Prostate gland (tissue), 2 donors: ENCODE measurements around the gene POLD1. TPM values are rescaled to one million over a fixed set of nuclear protein-coding genes. Genes with fewer than 3 reads are reported as not detected.

Source experiments
- DNase-seq: peaks from one replicate; pipeline ENCODE4 v3.0.0-alpha.2; 2019; ENCODE audit warnings: low spot score
- H3K27ac ChIP-seq, 2 donors: fragments of 200-600 bp; sonication (generic); 2 replicates each; pipeline ENCODE4 v1.5.1; 2017 to 2019
- H3K27me3 ChIP-seq: fragments of 200-600 bp; sonication (generic); replicated peaks from 2 replicates; pipeline ENCODE4 v1.5.1; 2019; ENCODE audit not compliant: insufficient read depth
- H3K36me3 ChIP-seq, 2 donors: fragments of 200-600 bp; sonication (generic); 1 replicate in 1 of 2; 2 replicates in 1 of 2; pipeline versions ENCODE4 v1.5.1 to v1.8.1; 2017 to 2019
- H3K4me1 ChIP-seq: fragments of 200-600 bp; sonication (generic); replicated peaks from 2 replicates; pipeline ENCODE4 v1.5.1; 2019
- H3K4me3 ChIP-seq, 2 donors: fragments of 200-600 bp; sonication (generic); 2 replicates each; pipeline ENCODE4 v1.5.1; 2017 to 2019
- H3K9me3 ChIP-seq: fragments of 200-600 bp; sonication (generic); 2 replicates; pipeline ENCODE4 v1.5.1; 2017
- CTCF ChIP-seq, 4 experiments: fragments of 200-600 bp in 2 of 4; fragments of 450-650 bp in 2 of 4; sonication (generic) in 2 of 4; IDR thresholded peaks; 1 replicate in 3 of 4; 2 replicates in 1 of 4; pipeline ENCODE4 v1.5.1; 2016 to 2019; ENCODE audit warnings: antibody characterized with exemption in 4 of 4, mild to moderate bottlenecking in 2 of 4, moderate library complexity in 2 of 4
- POLR2A ChIP-seq: fragments of 450-650 bp; IDR thresholded peaks from one replicate; pipeline ENCODE4 v1.6.1; 2016; ENCODE audit warnings: antibody characterized with exemption, mild to moderate bottlenecking
- POLR2AphosphoS5 ChIP-seq: sonication (generic); formaldehyde crosslinking; IDR thresholded peaks from one replicate; pipeline ENCODE4 v1.6.1; 2017; ENCODE audit warnings: antibody characterized with exemption
- WGBS: methylation state at CpG from one replicate; pipeline ENCODE4 v1.1.5; 2018; 5-methylcytosine and 5-hydroxymethylcytosine counted together
- intact Hi-C: fragments of 100-400 bp; cut with DNase I; formaldehyde crosslinking; loops from one replicate; pipeline ENCODE4 v1.14.2; 2022
- total RNA-seq, 2 donors: library from RNA; depleted of rRNA; stranded (reverse); fragments of >200 nt; gene quantifications; one replicate each; pipeline ENCODE4 v1.1.0, GENCODE V29; 2016

POLD1 gene
- total RNA-seq, 2 donors from 2014 or later = 15.6 to 35.7 TPM

- no peaks in the 10 kb centered on the region for H3K36me3 ChIP-seq
- H3K27ac ChIP-seq = peak overlapping the region; percentile 58 to 63
- peak overlapping the region; percentile 46 for H3K4me3 ChIP-seq
- DNase-seq = peak; percentile 84
- no peaks in the 10 kb centered on the region for H3K27me3 ChIP-seq
- WGBS = 8% methylated on average over 34 of the region's 34 CpGs
- intact Hi-C loops = loop anchor here (2.0 kb wide), 1 partner anchor 92 kb away; no protein-coding TSS in a partner anchor
- peak; percentile 86 to 91 (median 89) for TF ChIP-seq CTCF (IDR thresholded peaks at IDR 0.05)
- no peak for TF ChIP-seq POLR2A
- peak; percentile 79 for TF ChIP-seq POLR2AphosphoS5
- H3K9me3 ChIP-seq = no peaks in the 10 kb centered on the region
- H3K4me1 ChIP-seq = no peaks in the 10 kb centered on the region
Measured at GRCh38 chr19:50368649-50369570, 15.2 kb upstream of the POLD1 start.

GRCh38 chr19:50371914-50372475 lies 12.2 kb upstream of the POLD1 start:
- Histone ChIP-seq H3K4me1 (no peaks in the 10 kb centered on the region), H3K4me3 (no peak overlapping the region), H3K36me3 (no peaks in the 10 kb centered on the region), H3K9me3 (no peaks in the 10 kb centered on the region), H3K27me3 (no peaks in the 10 kb centered on the region), H3K27ac (no peak overlapping the region)
- 83% methylated on average over 10 of the region's 10 CpGs for WGBS
- no peak for DNase-seq
- TF ChIP-seq CTCF (IDR thresholded peaks at IDR 0.05) (no peak), POLR2AphosphoS5 (no peak), POLR2A (no peak)
- intact Hi-C loops = loop anchor here (10.0 kb wide), 1 partner anchor 347 kb away; the partner anchor contains the start of genes VRK3 and ZNF473

GRCh38 chr19:50376166-50377050 lies 7.7 kb upstream of the POLD1 start, which contains the start of gene NR1H2:
TSS of gene NR1H2 (plus strand) at chr19:50376457. CDS start at chr19:50377606, 1,149 bp downstream.
- TF ChIP-seq POLR2A (peak; percentile 73), CTCF (IDR thresholded peaks at IDR 0.05) (peak in 1 of 4 experiments; percentile 16), POLR2AphosphoS5 (peak; percentile 100)
- DNase-seq = peak; percentile 97
- H3K9me3 ChIP-seq = no peaks in the 10 kb centered on the region
- H3K36me3 ChIP-seq = peaks cover 4 to 33% of the 10 kb centered on the region in 2 donors
- H3K27ac ChIP-seq = peak within 1 kb of the TSS; percentile 95 to 98
- WGBS = 1% methylated on average over 67 of the region's 67 CpGs
- intact Hi-C loops = loop anchor here (10.0 kb wide), 1 partner anchor 352 kb away; the partner anchor contains the start of genes VRK3 and ZNF473
- H3K4me1 ChIP-seq = no peaks in the 10 kb centered on the region
- no peaks in the 10 kb centered on the region for H3K27me3 ChIP-seq
- peak within 1 kb of the TSS; percentile 61 to 88 for H3K4me3 ChIP-seq

- H3K4me1 ChIP-seq = no peaks in the 10 kb centered on the region
- H3K36me3 ChIP-seq = peaks cover 4 to 33% of the 10 kb centered on the region in 2 donors
- H3K9me3 ChIP-seq = no peaks in the 10 kb centered on the region
- no peak for TF ChIP-seq POLR2A
- no peak for TF ChIP-seq CTCF (IDR thresholded peaks at IDR 0.05)
- TF ChIP-seq POLR2AphosphoS5 = no peak
- intact Hi-C loops = loop anchor here (10.0 kb wide), 1 partner anchor 352 kb away; the partner anchor contains the start of genes VRK3 and ZNF473
- DNase-seq = no peak
- H3K4me3 ChIP-seq = peak overlapping the region; percentile 61 to 88
- WGBS = 42% methylated on average over 7 of the region's 7 CpGs
- peak overlapping the region in 1 of 2 donors; percentile 98 for H3K27ac ChIP-seq
- H3K27me3 ChIP-seq = no peaks in the 10 kb centered on the region
Measured at GRCh38 chr19:50377051-50377461, 7.1 kb upstream of the POLD1 start.
